SK-MEL-5 (cell line): ENCODE data around the gene ACACB. TPM values are rescaled to one million over a fixed set of nuclear protein-coding genes. Genes with fewer than 3 reads are reported as not detected.

Source experiments
- total RNA-seq: library from RNA; depleted of rRNA; stranded (reverse); fragments of >200 nt; shearing (Covaris generic); gene quantifications from 2 replicates; pipeline ENCODE4 v1.2.3, GENCODE V29; 2014; rRNA removed

ACACB gene
- total RNA-seq, 1 experiment from 2014 or later, result 5.9 TPM

Other genes with a start within 250 kb of the ACACB start
- gene DAO, start 236.5 kb upstream of the ACACB start, total RNA-seq, result not detected in 2 replicates
- gene SVOP, start 95.5 kb upstream of the ACACB start, total RNA-seq, result 0.05 TPM in 1 of 2 replicates, not detected in the other
- gene USP30, start 64.0 kb upstream of the ACACB start, total RNA-seq, result 11.8 and 16.2 TPM in 2 replicates
- 30.2 and 32.7 TPM in 2 replicates for gene ALKBH2, start 23.1 kb upstream of the ACACB start, total RNA-seq
- 35.3 and 35.4 TPM in 2 replicates for gene UNG, start 19.0 kb upstream of the ACACB start, total RNA-seq
- gene FOXN4, start 192.7 kb downstream of the ACACB start, total RNA-seq, result not detected in 2 replicates
- 0.08 TPM in 1 of 2 replicates, not detected in the other for gene MYO1H, start 231.3 kb downstream of the ACACB start, total RNA-seq